Endodermal cell (in vitro differentiated cells): Measurements from ENCODE around the gene EGFLAM. TPM values are rescaled to one million over a fixed set of nuclear protein-coding genes. Genes with fewer than 3 reads are reported as not detected.

ENCODE experiments used
- DNase-seq: peaks from one replicate; pipeline ENCODE4 v3.0.0-alpha.2; 2017
- H3K27ac ChIP-seq: 2 replicates; pipeline ENCODE4 v1.5.1; 2013; ENCODE audit warnings: mild to moderate bottlenecking, low read depth, low read length, moderate library complexity
- H3K27me3 ChIP-seq: 2 replicates; pipeline ENCODE4 v1.6.1; 2013; ENCODE audit warnings: mild to moderate bottlenecking, low read length, moderate library complexity; ENCODE audit not compliant: insufficient read depth, control insufficient read depth, poor library complexity, severe bottlenecking
- H3K36me3 ChIP-seq: 2 replicates; pipeline ENCODE4 v1.7.0; 2013; ENCODE audit warnings: mild to moderate bottlenecking, low read length, moderate library complexity; ENCODE audit not compliant: control insufficient read depth, insufficient read depth
- H3K4me1 ChIP-seq: one replicate; pipeline ENCODE4 v1.7.0; 2013; ENCODE audit warnings: low read length; ENCODE audit not compliant: control insufficient read depth, insufficient read depth
- H3K4me3 ChIP-seq: 2 replicates; pipeline ENCODE4 v1.5.1; 2013; ENCODE audit warnings: mild to moderate bottlenecking, low read length, moderate library complexity
- H3K9ac ChIP-seq: 2 replicates; pipeline ENCODE4 v1.6.1; 2013; ENCODE audit warnings: mild to moderate bottlenecking, low read length, moderate library complexity; ENCODE audit not compliant: poor library complexity, severe bottlenecking; ENCODE audit errors: extremely low read depth
- H3K9me3 ChIP-seq: 2 replicates; pipeline ENCODE4 v1.6.1; 2013; ENCODE audit warnings: mild to moderate bottlenecking, low read length, moderate library complexity; ENCODE audit not compliant: control insufficient read depth
- H3K27ac Mint-ChIP-seq: 2 replicates; pipeline ENCODE4 v1.8.0; 2020; ENCODE audit warnings: mixed read lengths
- H3K27me3 Mint-ChIP-seq: 2 replicates; pipeline ENCODE4 v1.8.0; 2021; ENCODE audit warnings: mild to moderate bottlenecking, mixed read lengths; ENCODE audit not compliant: insufficient read depth
- H3K36me3 Mint-ChIP-seq: 2 replicates; pipeline ENCODE4 v1.8.0; 2020; ENCODE audit warnings: low read depth, mixed read lengths
- H3K4me1 Mint-ChIP-seq: 2 replicates; pipeline ENCODE4 v1.8.0; 2020; ENCODE audit warnings: mixed read lengths
- H3K4me3 Mint-ChIP-seq: 2 replicates; pipeline ENCODE4 v1.8.0; 2020; ENCODE audit warnings: mild to moderate bottlenecking, moderate library complexity, mixed read lengths
- H3K9me3 Mint-ChIP-seq: 2 replicates; pipeline ENCODE4 v1.8.0; 2020; ENCODE audit warnings: mild to moderate bottlenecking, mixed read lengths
- CTCF ChIP-seq: fragments of 200-600 bp; sonication (generic); conservative IDR thresholded peaks from 2 replicates; pipeline ENCODE4 v1.5.0; 2021; ENCODE audit warnings: antibody characterized with exemption, mild to moderate bottlenecking
- WGBS, 2 experiments: methylation state at CpG; one replicate each; pipeline versions ENCODE4 v1.1.5 to v1.1.7; 2013; ENCODE audit warnings: missing lambda C conversion rate in 2 of 2, mixed read lengths in 1 of 2; ENCODE audit not compliant: insufficient coverage in 1 of 2, insufficient read length in 1 of 2; 5-methylcytosine and 5-hydroxymethylcytosine counted together
- total RNA-seq, 2 donors: library from RNA; stranded (reverse); fragmentation: NEBNext Ultra II Directional in 1 of 2; extraction: Animal tissue kit (Norgen Biotek cat#: 25700) in 1 of 2; gene quantifications; 2 replicates in 1 of 2; 3 replicates in 1 of 2; pipeline ENCODE4 v1.2.1, GENCODE V29; 2021

EGFLAM gene
- total RNA-seq, 2 donors from 2014 or later, result 4.4 to 8.8 TPM

GRCh38 chr5:38240212-38240611 is 18.1 kb upstream of the EGFLAM start:
- peaks cover 3% of the 10 kb centered on the region for H3K27me3 ChIP-seq
- no peak for TF ChIP-seq CTCF
- no peak for DNase-seq
- Mint-ChIP-seq H3K4me3 (no peak overlapping the region), H3K4me1 (peaks cover 26% of the 10 kb centered on the region), H3K9me3 (peaks cover 9% of the 10 kb centered on the region), H3K36me3 (peaks cover 3% of the 10 kb centered on the region), H3K27ac (no peak overlapping the region), H3K27me3 (peaks cover 5% of the 10 kb centered on the region)
- no peak overlapping the region for H3K27ac ChIP-seq
- H3K9ac ChIP-seq, result no peak overlapping the region
- peak overlapping the region; percentile 24 for H3K4me3 ChIP-seq
- no peaks in the 10 kb centered on the region for H3K36me3 ChIP-seq
- H3K9me3 ChIP-seq, result peaks cover 12% of the 10 kb centered on the region
- peaks cover 5% of the 10 kb centered on the region for H3K4me1 ChIP-seq
- 85% methylated on average over 1 of the region's 1 CpG; no CpG with 5 or more reads in 1 of the 2 experiments for WGBS, 2 experiments

- Mint-ChIP-seq H3K27me3 (peaks cover 13% of the 10 kb centered on the region), H3K9me3 (no peaks in the 10 kb centered on the region), H3K36me3 (no peaks in the 10 kb centered on the region), H3K4me3 (no peak overlapping the region), H3K4me1 (peaks cover 26% of the 10 kb centered on the region), H3K27ac (no peak overlapping the region)
- Histone ChIP-seq H3K27ac (no peak overlapping the region), H3K27me3 (peaks cover 15% of the 10 kb centered on the region), H3K9me3 (no peaks in the 10 kb centered on the region), H3K36me3 (no peaks in the 10 kb centered on the region), H3K9ac (no peak overlapping the region), H3K4me1 (peaks cover 5% of the 10 kb centered on the region), H3K4me3 (no peak overlapping the region)
- no peak for DNase-seq
- TF ChIP-seq CTCF, result no peak
- WGBS, 2 experiments, result 92 to 100% methylated on average over 1 to 5 of the region's 5 CpGs
Measured at GRCh38 chr5:38241655-38242054, 16.7 kb upstream of the EGFLAM start.

GRCh38 chr5:38245307-38245706 is 13.1 kb upstream of the EGFLAM start:
- H3K9me3 Mint-ChIP-seq, result no peaks in the 10 kb centered on the region
- no peak overlapping the region for H3K4me3 ChIP-seq
- H3K4me3 Mint-ChIP-seq, result no peak overlapping the region
- H3K27me3 ChIP-seq, result peaks cover 28% of the 10 kb centered on the region
- TF ChIP-seq CTCF, result no peak
- no peak overlapping the region for H3K27ac ChIP-seq
- no peaks in the 10 kb centered on the region for H3K36me3 Mint-ChIP-seq
- no peaks in the 10 kb centered on the region for H3K9me3 ChIP-seq
- peaks cover 5% of the 10 kb centered on the region for H3K4me1 ChIP-seq
- H3K27ac Mint-ChIP-seq, result no peak overlapping the region
- H3K9ac ChIP-seq, result no peak overlapping the region
- peaks cover 32% of the 10 kb centered on the region for H3K27me3 Mint-ChIP-seq
- H3K36me3 ChIP-seq, result no peaks in the 10 kb centered on the region
- 92 to 100% methylated on average over 3 to 6 of the region's 6 CpGs for WGBS, 2 experiments
- DNase-seq, result no peak
- peaks cover 20% of the 10 kb centered on the region for H3K4me1 Mint-ChIP-seq
